LNCAP (cell line): ENCODE results near the gene GNAL.

Experiments used
- CTCF ChIP-seq: fragments of 450-650 bp; IDR thresholded peaks from 2 replicates; pipeline ENCODE4 v1.5.1; 2017; ENCODE audit warnings: mild to moderate bottlenecking

The GNAL gene

GRCh38 chr18:11906176-11906575, 217.1 kb downstream of the GNAL start:
- no peak for TF ChIP-seq CTCF

GRCh38 chr18:11906926-11907874, 218.1 kb downstream of the GNAL start:
- no peak for TF ChIP-seq CTCF

- TF ChIP-seq CTCF = no peak
These were observed 219.4 kb downstream of the GNAL start, which contains the start of gene MPPE1 for GRCh38 chr18:11908182-11909060. Gene MPPE1, minus strand, starts transcription at chr18:11908317. Its CDS starts 11,053 bp downstream, at chr18:11897264.

GRCh38 chr18:11909061-11909455, 220.0 kb downstream of the GNAL start:
- TF ChIP-seq CTCF = no peak

GRCh38 chr18:11909591-11910026, 220.5 kb downstream of the GNAL start:
- TF ChIP-seq CTCF = no peak

GRCh38 chr18:11923450-11923849, 234.4 kb downstream of the GNAL start:
- TF ChIP-seq CTCF = no peak

GRCh38 chr18:11925800-11926481, 236.9 kb downstream of the GNAL start:
- no peak for TF ChIP-seq CTCF
